ENCODE results near the gene SETBP1. TPM values are rescaled to one million over a fixed set of nuclear protein-coding genes. Genes with fewer than 3 reads are reported as not detected.

The SETBP1 gene
- total and polyA plus RNA-seq, 2 of the 4 experiments (the other 2 are of a cell fraction), result 0.19 to 0.36 TPM

GRCh38 chr18:44859263-44859662, 178.6 kb downstream of the SETBP1 start:
- CTCF ChIA-PET, result no interaction called here
- H4K91ac ChIP-seq (ENCODE audit: insufficient read depth, low read depth, low read length), result no peak overlapping the region
- H3K4ac ChIP-seq (ENCODE audit: low read depth, low read length), result no peak overlapping the region
- H2AFZ ChIP-seq (replicated peaks; ENCODE audit: low read length, poor library complexity), result no peak overlapping the region
- no peak overlapping the region for H2AK5ac ChIP-seq (ENCODE audit: low read depth, low read length)
- H3K27me3 ChIP-seq (ENCODE audit: control insufficient read depth, insufficient read depth, low read length), result peaks cover 2% of the 10 kb centered on the region; the same call in 1 of the 2 replicates
- no peak overlapping the region for H3K4me2 ChIP-seq (ENCODE audit: low read depth, low read length)
- H4K20me1 ChIP-seq (ENCODE audit: insufficient read depth, low read length), result no peaks in the 10 kb centered on the region
- H2BK20ac ChIP-seq (ENCODE audit: low read depth, low read length), result no peak overlapping the region
- H3K36me3 ChIP-seq (ENCODE audit: control insufficient read depth, insufficient read depth, low read length), result no peaks in the 10 kb centered on the region
- TF ChIP-seq NFE2L2 (IDR thresholded peaks at IDR 0.05; ENCODE audit: low read depth, low read length) (no peak), BHLHE40 (IDR thresholded peaks at IDR 0.05; ENCODE audit: low read depth, low read length) (no peak), USF2 (IDR thresholded peaks at IDR 0.05; ENCODE audit: low read depth, low read length) (no peak), RAD21 (IDR thresholded peaks at IDR 0.05; ENCODE audit: low read length) (no peak)
- dilution Hi-C loops (cut with HindIII; ENCODE audit: low sequenced_read_pairs, unreplicated experiment), result no loop called here
- intact Hi-C loops (cut with micrococcal nuclease), result no loop called here
- H3K9me1 ChIP-seq (ENCODE audit: insufficient read depth, low read length), result no peaks in the 10 kb centered on the region
- no peak overlapping the region for H3K14ac ChIP-seq (replicated peaks; ENCODE audit: low read depth, low read length)
- H3K4me3 ChIP-seq (ENCODE audit: insufficient read depth, low read depth, low read length), result no peak overlapping the region
- no peak overlapping the region for H3K9ac ChIP-seq (ENCODE audit: low read depth, low read length)
- no peaks in the 10 kb centered on the region; the same call in 1 of the 2 replicates for H3K4me1 ChIP-seq (ENCODE audit: control insufficient read depth, insufficient read depth, low read length)
- no peak overlapping the region for H2AK9ac ChIP-seq (replicated peaks; ENCODE audit: low read depth, low read length, poor library complexity)
- H2BK120ac ChIP-seq (ENCODE audit: low read depth, low read length), result no peak overlapping the region
- no peak overlapping the region for H2BK15ac ChIP-seq (ENCODE audit: low read depth, low read length)
- POLR2A ChIA-PET (ENCODE audit: unreplicated experiment), result no interaction called here
- H3K23ac ChIP-seq (ENCODE audit: low read depth, low read length), result no peak overlapping the region
- H4K5ac ChIP-seq (ENCODE audit: low read depth, low read length), result no peak overlapping the region
- ATAC-seq (ENCODE audit: low read depth), result no peak
- in situ Hi-C loops (cut with MboI; ENCODE audit: low sequenced_read_pairs), result no loop called here
- no peak for DNase-seq
- BruUV-seq (replicated peaks), result no TSS peak
- H3K27ac ChIP-seq (ENCODE audit: insufficient read depth, low read length), result no peak overlapping the region
- H3K9me3 ChIP-seq (ENCODE audit: control insufficient read depth, insufficient read depth, low read length), result no peaks in the 10 kb centered on the region
- H2BK5ac ChIP-seq (ENCODE audit: low read depth, low read length, poor library complexity, severe bottlenecking), result no peak overlapping the region
- no peak overlapping the region for H4K8ac ChIP-seq (ENCODE audit: low read depth in 2 of 2, low read length in 2 of 2)
- no peak overlapping the region for H3K56ac ChIP-seq (ENCODE audit: extremely low read depth, insufficient read depth, low read length)
- no peaks in the 10 kb centered on the region for H3K79me1 ChIP-seq (ENCODE audit: low read depth in 1 of 2, low read length in 2 of 2)
- H3K18ac ChIP-seq (ENCODE audit: low read depth, low read length), result no peak overlapping the region

Data from IMR-90 (cell line).